Measurements from ENCODE around the gene ALDOB.

The ALDOB gene

GRCh38 chr9:101432740-101433139, 2.8 kb downstream of the ALDOB start:
- H3K4me3 ChIP-seq (ENCODE audit: low read length) = no peak overlapping the region
- no peak for DNase-seq (ENCODE audit: low read depth, low spot score)

- DNase-seq (ENCODE audit: low read depth, low spot score) = no peak
- H3K4me3 ChIP-seq (ENCODE audit: low read length) = no peak overlapping the region
Measured at GRCh38 chr9:101432171-101432570, 3.4 kb downstream of the ALDOB start.

- no peak for DNase-seq (ENCODE audit: low read depth, low spot score)
- no peak overlapping the region for H3K4me3 ChIP-seq (ENCODE audit: low read length)
Measured at GRCh38 chr9:101429736-101430135, 5.8 kb downstream of the ALDOB start.

GRCh38 chr9:101428909-101429308, 6.7 kb downstream of the ALDOB start:
- no peak for DNase-seq (ENCODE audit: low read depth, low spot score)
- no peak overlapping the region for H3K4me3 ChIP-seq (ENCODE audit: low read length)

GRCh38 chr9:101427957-101428655, 7.5 kb downstream of the ALDOB start:
- no peak for DNase-seq (ENCODE audit: low read depth, low spot score)
- no peak overlapping the region for H3K4me3 ChIP-seq (ENCODE audit: low read length)

- no peak overlapping the region for H3K4me3 ChIP-seq (ENCODE audit: low read length)
- DNase-seq (ENCODE audit: low read depth, low spot score) = no peak
Measured at GRCh38 chr9:101427358-101427757, 8.2 kb downstream of the ALDOB start.

GRCh38 chr9:101421653-101422065, 13.9 kb downstream of the ALDOB start:
- DNase-seq (ENCODE audit: low read depth, low spot score) = no peak
- no peak overlapping the region for H3K4me3 ChIP-seq (ENCODE audit: low read length)

GRCh38 chr9:101419863-101420262, 15.7 kb downstream of the ALDOB start:
- no peak for DNase-seq (ENCODE audit: low read depth, low spot score)
- H3K4me3 ChIP-seq (ENCODE audit: low read length) = no peak overlapping the region

GRCh38 chr9:101418518-101419430, 16.8 kb downstream of the ALDOB start:
- DNase-seq (ENCODE audit: low read depth, low spot score) = no peak
- no peak overlapping the region for H3K4me3 ChIP-seq (ENCODE audit: low read length)

- H3K4me3 ChIP-seq (ENCODE audit: low read length) = no peak overlapping the region
- DNase-seq (ENCODE audit: low read depth, low spot score) = no peak
Measured at GRCh38 chr9:101417977-101418376, 17.6 kb downstream of the ALDOB start.

- DNase-seq (ENCODE audit: low read depth, low spot score) = no peak
- no peak overlapping the region for H3K4me3 ChIP-seq (ENCODE audit: low read length)
Measured at GRCh38 chr9:101417389-101417788, 18.2 kb downstream of the ALDOB start.

- no peak for DNase-seq (ENCODE audit: low read depth, low spot score)
- H3K4me3 ChIP-seq (ENCODE audit: low read length) = no peak overlapping the region
Measured at GRCh38 chr9:101415578-101415977, 20.0 kb downstream of the ALDOB start.

GRCh38 chr9:101414839-101415238, 20.7 kb downstream of the ALDOB start:
- no peak overlapping the region for H3K4me3 ChIP-seq (ENCODE audit: low read length)
- no peak for DNase-seq (ENCODE audit: low read depth, low spot score)

- H3K4me3 ChIP-seq (ENCODE audit: low read length) = no peak overlapping the region
- DNase-seq (ENCODE audit: low read depth, low spot score) = no peak
Measured at GRCh38 chr9:101409079-101409477, 26.5 kb downstream of the ALDOB start.

GRCh38 chr9:101408374-101409078, 27.0 kb downstream of the ALDOB start:
- H3K4me3 ChIP-seq (ENCODE audit: low read length) = no peak overlapping the region
- DNase-seq (ENCODE audit: low read depth, low spot score) = no peak

GRCh38 chr9:101403516-101404285, 31.9 kb downstream of the ALDOB start:
- no peak for DNase-seq (ENCODE audit: low read depth, low spot score)
- no peak overlapping the region for H3K4me3 ChIP-seq (ENCODE audit: low read length)

GRCh38 chr9:101400120-101400519, 35.5 kb downstream of the ALDOB start:
- no peak overlapping the region for H3K4me3 ChIP-seq (ENCODE audit: low read length)
- no peak for DNase-seq (ENCODE audit: low read depth, low spot score)

GRCh38 chr9:101399643-101399970, 36.0 kb downstream of the ALDOB start:
- no peak for DNase-seq (ENCODE audit: low read depth, low spot score)
- peak overlapping the region; percentile 91 for H3K4me3 ChIP-seq (ENCODE audit: low read length)

- no peak for DNase-seq (ENCODE audit: low read depth, low spot score)
- peak overlapping the region; percentile 91 for H3K4me3 ChIP-seq (ENCODE audit: low read length)
Measured at GRCh38 chr9:101398930-101399642, 36.5 kb downstream of the ALDOB start.

Measured in Jurkat, Clone E6-1 (cell line).